ENCODE data around the gene POLR1B.
"Not testable (repeated sequence)": the region's sequence is repeated elsewhere in the genome, so short reads cannot be mapped to it uniquely, and the experiment has no call there.

DNA sequence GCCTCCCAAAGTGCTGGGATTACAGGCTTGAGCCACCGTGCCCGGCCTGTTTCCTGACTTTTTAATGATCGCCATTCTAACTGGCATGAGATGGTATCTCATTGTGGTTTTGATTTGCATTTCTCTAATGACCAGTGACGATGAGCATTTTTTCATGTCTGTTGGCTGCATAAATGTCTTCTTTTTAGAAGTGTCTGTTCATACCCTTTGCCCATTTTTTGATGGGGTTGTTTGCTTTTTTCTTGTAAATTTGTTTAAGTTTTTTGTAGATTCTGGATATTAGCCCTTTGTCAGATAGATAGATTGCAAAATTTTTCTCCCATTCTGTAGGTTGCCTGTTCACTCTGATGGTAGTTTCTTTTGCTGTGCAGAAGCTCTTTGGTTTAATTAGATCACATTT lies 67.1 kb downstream of the POLR1B start:
- TF ChIP-seq POLR2A (IDR thresholded peaks at IDR 0.05; ENCODE audit: low read depth, low read length); TAF1 (IDR thresholded peaks at IDR 0.05; ENCODE audit: borderline replicate concordance, low read depth, low read length); POLR2AphosphoS5 (IDR thresholded peaks at IDR 0.05; ENCODE audit: low read depth, low read length): not testable (repeated sequence)
